A172 (cell line): Measurements from ENCODE around the gene MAGOH. TPM values are rescaled to one million over a fixed set of nuclear protein-coding genes. Genes with fewer than 3 reads are reported as not detected.

Experiments
- DNase-seq: peaks from one replicate; pipeline ENCODE4 v3.0.0-alpha.2; 2015; ENCODE audit warnings: low spot score
- total RNA-seq: library from RNA; depleted of rRNA; stranded (reverse); fragments of >200 nt; shearing (Covaris generic); gene quantifications from 2 replicates; pipeline ENCODE4 v1.2.3, GENCODE V29; 2014

The MAGOH gene
- total RNA-seq, 1 experiment from 2014 or later, result 73.2 TPM

DNA sequence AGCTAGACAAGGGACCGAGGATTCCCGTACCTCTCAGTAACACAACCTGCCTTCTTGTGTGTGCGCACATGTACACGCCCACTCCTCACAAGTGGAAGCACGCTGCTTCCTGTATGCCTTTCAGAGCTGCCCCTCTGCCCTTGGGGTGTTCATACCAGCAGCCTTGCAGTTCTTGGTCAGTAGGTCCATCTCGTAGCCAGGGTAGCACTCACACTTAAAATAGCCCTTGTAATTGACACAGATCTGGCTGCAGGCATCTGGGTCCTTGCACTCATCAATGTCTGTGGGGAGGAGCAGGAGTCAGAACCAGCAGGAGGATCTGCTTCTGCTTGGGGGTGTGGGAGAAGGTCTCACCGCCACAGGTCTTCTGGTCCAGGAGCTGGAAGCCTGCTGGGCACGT, 32.6 kb upstream of the MAGOH start:
- DNase-seq, result no peak

- DNase-seq, result no peak
Measured at GRCh38 chr1:53270107-53270506, 31.8 kb upstream of the MAGOH start.

GRCh38 chr1:53267761-53268160, 29.4 kb upstream of the MAGOH start:
- no peak for DNase-seq

- peak; percentile 11 for DNase-seq
Measured at GRCh38 chr1:53266038-53266437, 27.7 kb upstream of the MAGOH start.

DNA sequence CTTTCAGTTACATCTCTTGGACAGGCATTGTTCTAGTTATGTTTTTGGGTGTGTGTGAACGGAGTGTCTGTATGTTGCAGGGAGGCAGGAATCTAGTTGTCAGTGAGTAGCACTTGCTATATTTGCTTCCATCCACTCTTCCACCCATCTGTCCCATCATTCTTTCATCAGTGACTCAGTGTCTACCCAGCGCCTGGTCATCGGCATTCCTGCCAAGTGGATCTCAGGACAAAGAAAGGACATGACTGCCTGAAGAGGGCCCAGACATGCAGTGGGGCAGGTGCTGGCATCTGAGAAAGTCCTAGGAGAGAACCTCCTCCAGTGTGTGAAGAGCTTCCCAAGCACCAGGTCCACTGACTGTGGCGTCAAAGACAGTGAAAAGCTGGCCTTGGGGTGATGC, 27.3 kb upstream of the MAGOH start:
- no peak for DNase-seq

- no peak for DNase-seq
Measured at GRCh38 chr1:53264048-53264447, 25.7 kb upstream of the MAGOH start.

GRCh38 chr1:53262000-53262399, 23.7 kb upstream of the MAGOH start:
- DNase-seq, result no peak

DNA sequence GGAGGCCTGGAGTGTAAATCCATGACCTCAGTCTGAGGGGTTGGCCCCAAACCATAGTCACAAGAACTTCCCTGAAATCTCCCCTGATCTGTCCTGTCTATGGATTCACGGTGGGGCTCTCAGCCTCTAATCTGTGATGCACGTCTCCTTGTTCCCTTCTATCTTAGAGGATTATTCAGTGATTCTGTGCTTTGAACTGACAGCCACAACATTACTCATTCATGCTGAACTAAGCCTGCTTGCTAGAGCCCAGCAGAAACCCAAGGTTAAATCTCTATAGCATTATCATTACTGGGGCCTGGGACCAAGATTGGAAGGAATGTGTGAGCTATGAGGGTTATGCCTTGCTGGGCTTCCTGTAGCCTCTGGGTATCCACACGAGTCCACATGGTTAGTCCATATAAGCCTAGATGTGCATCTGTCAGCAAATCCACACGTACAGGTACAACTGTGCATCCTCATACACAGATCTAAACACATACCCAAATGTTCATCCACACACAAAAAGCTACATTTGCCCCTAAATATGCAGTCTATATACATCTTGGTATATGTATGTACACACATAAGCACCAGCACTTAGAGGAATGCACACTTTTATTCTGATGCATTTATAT, 22.4 kb upstream of the MAGOH start:
- DNase-seq, result no peak

DNA sequence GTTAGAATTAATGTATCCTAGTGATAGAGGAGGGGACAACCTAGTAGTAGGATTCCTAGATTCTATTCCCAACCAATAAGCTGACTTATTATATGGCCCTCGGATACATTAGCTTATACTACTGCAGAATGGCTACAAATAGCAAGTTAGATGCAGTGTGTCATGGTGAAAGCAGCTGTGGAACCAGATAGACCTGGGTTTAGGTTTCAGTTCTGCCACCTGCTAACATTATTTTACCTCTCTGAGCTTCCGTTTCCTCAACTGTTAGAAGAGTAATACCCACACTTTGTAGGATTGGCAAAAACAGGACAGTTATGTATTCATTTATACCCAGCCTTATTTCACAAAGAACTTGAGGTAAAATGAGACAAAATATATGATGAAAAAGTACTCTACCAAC, 21.6 kb upstream of the MAGOH start:
- no peak for DNase-seq

- no peak for DNase-seq
Measured at GRCh38 chr1:53258216-53258615, 19.9 kb upstream of the MAGOH start.

DNA sequence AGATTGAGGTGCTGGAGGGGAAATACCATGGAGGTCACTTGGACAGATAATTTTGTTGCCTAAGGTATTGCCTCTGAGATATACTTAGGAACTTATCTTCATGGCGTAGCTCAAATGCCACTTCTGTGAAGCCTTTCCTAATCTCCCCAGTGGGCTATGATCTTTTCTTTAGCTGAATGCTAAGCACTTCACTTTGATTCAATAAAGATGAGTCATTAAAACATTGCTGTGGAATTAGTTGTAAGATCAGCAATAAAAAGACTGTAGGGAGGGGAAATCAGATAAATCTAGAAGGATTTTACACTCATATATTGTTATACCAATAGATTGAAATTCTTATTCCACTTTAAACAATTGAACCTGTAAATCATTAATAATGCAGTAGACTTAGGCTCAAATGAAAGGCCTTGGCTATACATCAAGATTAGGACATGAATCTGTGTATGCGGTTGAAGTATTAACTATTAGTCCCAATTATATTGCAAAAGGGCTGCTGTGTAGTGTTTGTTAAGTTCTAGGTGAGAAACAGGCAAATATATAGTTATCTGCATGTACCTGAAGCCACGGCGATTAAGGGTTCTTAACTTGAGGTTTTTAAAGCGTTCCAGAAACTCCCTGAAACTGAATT, 19.2 kb upstream of the MAGOH start:
- DNase-seq, result no peak

DNA sequence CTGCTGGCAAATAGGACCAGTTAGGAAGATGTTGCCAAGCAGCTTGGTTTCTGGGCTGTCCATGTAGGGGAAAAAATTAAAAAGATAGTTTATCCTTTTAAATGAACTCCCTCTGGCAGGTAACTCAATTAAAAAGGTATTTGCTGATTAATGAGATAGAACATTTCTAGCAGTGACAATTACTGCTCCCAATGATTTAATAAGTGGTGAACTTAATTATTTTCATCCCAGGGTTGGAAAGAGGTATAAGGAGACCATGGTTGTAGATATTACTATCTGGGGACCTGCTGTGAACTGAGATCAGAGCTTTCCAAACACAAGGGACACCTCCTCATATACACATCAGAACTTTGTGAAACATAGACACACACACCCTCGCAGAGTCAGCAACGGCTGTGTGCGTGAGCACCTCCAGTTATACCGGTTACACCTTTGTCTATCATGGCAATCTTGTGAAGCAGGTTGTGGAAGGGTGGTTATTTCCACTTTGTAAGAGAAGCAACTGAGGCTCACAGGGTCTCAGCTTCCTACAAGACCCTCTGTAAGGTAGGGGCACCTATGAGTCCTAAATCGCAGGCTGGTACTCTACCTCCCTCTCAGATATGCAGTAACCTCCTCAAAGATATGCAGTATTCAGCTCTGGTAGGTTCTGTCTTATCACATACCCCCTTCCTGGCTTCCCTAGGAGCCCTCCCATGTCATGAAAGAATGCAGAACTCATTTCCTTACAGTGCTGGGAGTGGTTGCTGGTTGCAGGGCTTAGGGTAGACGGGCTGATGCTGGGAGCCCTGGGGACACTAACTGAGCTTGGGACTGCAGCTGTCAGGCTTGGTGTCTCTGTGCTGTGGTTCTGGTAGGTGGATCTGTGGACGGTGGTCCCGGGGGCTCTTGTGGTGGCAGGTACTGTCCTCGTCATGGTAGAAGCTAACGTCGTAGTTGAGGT, 18.5 kb upstream of the MAGOH start:
- DNase-seq, result no peak

DNA sequence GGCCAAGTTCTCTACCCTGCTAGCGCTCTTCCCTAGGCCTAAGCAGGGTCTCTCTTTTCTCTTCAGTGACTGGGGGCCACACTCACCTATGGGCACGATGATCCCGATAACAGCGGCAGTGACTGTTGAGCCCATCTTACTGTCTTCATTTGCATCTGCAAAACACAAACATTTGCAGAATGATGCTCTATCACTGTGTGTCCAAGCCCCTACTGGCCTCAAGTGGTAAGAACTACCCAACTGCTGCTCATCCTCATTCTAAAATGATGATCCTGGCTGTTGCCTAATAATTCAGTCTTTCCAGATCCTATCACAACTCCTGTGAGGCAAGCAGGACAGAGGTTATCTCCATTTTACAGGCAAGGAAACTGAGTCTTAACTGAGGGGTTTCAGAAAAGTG, 16.7 kb upstream of the MAGOH start:
- DNase-seq, result no peak

DNA sequence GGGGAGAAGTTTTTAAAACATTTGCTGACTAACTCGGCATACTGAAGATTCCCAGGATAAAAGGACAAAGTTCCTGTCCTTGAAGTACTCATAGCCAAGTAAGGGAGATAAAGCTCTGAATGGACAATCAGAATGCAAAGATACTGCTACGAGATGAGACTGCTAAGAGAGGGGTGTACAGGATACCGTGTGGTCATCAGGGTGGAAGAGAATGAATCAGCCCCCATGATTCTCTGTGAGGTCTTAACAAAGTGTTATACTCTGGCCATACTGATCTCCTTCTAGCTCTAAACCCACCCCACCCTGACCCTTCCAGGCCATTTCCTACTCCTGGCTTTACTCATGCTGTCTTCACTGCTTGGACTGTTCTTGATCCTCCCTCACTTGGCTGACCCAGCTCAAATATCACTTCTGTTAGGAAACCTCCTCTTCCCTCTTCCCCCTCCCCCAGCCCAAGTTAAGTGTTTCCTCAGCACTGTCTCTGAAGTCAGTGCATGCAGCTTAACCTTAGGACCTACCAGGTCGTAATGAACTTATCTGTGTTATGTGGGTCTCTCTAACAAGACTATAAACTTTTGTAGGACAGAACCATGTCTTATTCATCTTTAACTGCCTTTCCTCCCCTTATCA, 15.8 kb upstream of the MAGOH start:
- DNase-seq, result no peak

DNA sequence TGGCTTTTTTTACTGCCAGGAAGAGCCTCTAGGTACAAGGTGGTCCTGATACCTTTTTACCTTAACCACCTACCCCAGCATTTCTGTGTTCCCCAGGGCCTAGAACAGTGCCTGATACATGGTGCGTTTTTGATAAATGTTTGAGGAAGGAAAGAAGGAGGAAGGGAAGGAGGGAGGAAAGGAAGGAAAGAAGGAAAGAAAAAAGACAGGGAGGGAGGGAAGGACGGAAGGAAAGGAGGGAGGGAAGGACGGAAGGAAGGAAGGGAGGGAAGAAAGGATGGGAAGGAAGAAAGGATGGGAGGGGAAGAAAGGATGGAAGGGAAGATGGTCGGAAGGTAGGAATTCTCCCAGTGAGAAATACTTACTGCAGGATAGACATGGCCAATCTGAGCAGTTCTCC, 12.0 kb upstream of the MAGOH start:
- DNase-seq, result no peak

GRCh38 chr1:53249706-53250105, 11.4 kb upstream of the MAGOH start:
- no peak for DNase-seq

DNA sequence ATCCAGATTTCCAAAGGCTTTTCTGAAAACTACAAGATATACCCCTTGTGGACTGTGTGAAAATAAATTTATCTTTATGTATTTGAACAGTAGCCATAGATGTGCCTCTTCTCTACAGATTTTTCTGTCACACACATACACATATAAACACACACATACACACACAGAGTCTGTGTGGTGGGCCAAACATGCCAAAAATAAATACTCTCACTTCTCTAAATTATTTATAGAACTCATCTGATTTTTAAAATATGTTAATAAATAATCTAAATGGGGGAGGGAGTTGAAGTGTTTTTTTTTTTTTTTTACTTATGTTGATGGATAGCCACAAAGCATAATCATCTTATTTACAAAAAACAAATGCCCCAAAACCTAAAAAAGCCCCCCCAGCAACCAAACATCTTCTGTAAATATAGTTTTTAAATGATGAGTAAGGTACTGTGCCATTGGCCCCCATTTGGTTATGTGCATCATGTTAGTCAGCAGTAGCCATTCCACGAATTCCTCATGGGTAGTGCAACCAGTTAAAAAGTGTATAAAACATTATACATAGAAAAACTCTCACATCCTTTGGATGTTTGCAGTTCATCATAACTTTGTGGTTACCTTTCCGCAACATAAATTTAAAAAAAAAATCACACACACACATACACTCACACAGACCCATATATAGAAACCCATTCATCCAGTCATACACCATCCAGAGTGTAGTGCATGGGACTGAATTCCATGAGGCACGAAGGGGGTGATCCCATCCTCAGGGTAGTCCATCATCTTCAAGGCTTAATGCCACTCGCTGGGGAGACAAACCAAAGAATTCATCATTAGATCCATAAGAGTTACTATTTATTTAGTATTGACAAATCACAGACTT, 8.2 kb upstream of the MAGOH start:
- no peak for DNase-seq

- no peak for DNase-seq
Measured at GRCh38 chr1:53244141-53244540, 5.8 kb upstream of the MAGOH start.

GRCh38 chr1:53242381-53242780, 4.1 kb upstream of the MAGOH start:
- no peak for DNase-seq

DNA sequence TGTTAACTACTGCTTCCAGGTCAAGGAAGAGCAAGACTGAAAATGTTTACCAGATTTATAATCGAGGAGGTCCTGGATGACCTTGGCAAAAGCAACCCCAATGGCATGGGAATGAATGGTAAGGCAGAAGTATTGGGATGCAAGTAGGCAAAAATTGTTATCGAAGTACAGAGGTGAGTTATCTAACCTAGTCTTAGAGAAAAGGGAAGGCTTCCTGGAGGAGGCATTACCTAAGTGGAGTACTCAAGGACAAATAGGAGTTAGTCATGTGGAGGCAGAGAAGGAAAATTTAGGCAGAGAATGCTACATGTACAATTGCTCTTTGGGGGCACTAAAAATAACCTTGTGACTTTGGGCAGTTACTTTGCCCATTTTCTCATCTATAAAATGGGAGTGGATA, 3.5 kb upstream of the MAGOH start:
- no peak for DNase-seq

- DNase-seq, result peak; percentile 14
Measured at GRCh38 chr1:53237638-53238037, 680 bp downstream of the MAGOH start.

DNA sequence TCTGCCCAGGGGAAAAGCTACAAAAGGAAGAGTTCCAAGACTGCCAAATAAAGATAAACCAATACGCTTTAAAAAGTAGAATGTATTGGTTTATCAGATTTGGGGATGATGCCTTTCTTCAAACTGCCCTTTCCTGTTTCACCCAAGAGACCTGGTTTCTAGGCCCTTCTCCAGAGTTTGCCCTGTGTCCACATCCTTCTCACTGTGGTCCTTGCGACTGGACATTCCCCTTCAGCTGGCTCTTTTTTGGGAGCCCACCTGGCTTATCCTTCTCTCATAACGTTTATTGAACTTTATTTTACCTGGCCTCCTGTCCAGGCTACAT, 17.4 kb downstream of the MAGOH start:
- DNase-seq, result peak; percentile 4
